DND-41 (cell line): Measurements from ENCODE around the gene CCL11.

Source experiments
- EZH2 ChIP-seq: IDR thresholded peaks from 3 replicates; pipeline ENCODE4 v1.6.1; 2012; ENCODE audit warnings: borderline replicate concordance, low read depth, mild to moderate bottlenecking, moderate library complexity, low read length, inconsistent platforms; ENCODE audit not compliant: severe bottlenecking
- TF ChIP-seq, protein P1 (sequence below): IDR thresholded peaks from 2 replicates; pipeline ENCODE4 v1.5.1; 2012; ENCODE audit warnings: borderline replicate concordance, low read length, moderate library complexity, mild to moderate bottlenecking; ENCODE audit not compliant: poor library complexity, severe bottlenecking; ENCODE audit errors: extremely low read depth

DNA sequence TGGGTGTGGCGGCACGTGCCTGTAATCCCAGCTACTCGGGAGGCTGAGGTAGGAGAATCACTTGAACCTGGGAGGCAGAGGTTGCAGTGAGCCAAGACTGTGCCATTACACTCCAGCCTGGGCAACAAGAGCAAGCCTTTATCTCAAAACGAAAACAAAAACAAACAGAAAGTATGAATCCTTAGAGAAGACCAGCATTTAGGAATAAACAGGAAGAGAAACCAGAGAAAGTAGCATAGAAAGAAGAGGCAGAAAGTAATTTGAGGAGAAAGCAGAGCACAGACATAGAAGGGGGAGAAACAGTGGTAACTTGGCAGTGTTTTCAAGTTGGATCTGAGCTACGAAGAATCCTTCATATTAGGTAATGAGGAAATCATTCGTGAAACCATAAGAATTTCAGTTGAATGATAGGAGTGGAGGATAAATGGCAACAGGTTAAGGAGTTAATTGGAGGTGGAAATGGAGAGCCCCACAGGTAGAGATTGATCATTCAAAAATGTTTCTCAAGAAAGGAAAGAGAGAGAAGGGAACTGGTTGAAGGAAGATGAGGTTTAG lies 40.1 kb upstream of the CCL11 start:
- TF ChIP-seq, protein P1, sequence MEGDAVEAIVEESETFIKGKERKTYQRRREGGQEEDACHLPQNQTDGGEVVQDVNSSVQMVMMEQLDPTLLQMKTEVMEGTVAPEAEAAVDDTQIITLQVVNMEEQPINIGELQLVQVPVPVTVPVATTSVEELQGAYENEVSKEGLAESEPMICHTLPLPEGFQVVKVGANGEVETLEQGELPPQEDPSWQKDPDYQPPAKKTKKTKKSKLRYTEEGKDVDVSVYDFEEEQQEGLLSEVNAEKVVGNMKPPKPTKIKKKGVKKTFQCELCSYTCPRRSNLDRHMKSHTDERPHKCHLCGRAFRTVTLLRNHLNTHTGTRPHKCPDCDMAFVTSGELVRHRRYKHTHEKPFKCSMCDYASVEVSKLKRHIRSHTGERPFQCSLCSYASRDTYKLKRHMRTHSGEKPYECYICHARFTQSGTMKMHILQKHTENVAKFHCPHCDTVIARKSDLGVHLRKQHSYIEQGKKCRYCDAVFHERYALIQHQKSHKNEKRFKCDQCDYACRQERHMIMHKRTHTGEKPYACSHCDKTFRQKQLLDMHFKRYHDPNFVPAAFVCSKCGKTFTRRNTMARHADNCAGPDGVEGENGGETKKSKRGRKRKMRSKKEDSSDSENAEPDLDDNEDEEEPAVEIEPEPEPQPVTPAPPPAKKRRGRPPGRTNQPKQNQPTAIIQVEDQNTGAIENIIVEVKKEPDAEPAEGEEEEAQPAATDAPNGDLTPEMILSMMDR, result no peak
- TF ChIP-seq EZH2, result no peak
